ENCODE results near the gene C4orf51.
"Not testable (repeated sequence)": the region's sequence is repeated elsewhere in the genome, so short reads cannot be mapped to it uniquely, and the experiment has no call there.

C4orf51 gene

DNA sequence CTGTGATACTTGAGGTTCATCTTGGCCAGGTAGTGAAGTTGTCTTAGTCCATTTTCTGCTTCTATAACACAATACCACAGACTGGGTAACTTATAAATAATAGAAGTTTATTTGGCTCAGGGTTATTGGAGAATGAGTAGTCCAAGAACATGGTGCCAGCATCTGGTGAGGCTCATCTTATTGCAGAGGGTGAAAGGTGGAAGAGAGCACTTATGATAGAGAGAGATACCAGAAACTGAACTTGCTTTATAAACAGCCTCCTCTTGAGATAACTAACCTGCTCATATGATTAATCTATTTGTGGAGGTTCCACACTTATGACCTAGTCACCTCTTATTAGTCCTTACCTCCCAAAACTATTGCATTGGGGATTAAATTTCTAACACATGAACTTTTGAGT, 1.6 kb downstream of the C4orf51 start:
- DNase-seq = no peak
- Histone ChIP-seq H3K27me3 (replicated peaks in 2 of 5; ENCODE audit: control insufficient read depth in 4 of 5, insufficient read depth in 5 of 5, low read length in 4 of 5) (no peaks in the 10 kb centered on the region), H3K36me3 (ENCODE audit: control insufficient read depth in 4 of 4, insufficient read depth in 4 of 4, low read length in 3 of 4) (no peaks in the 10 kb centered on the region), H3K4me3 (ENCODE audit: control insufficient read depth in 1 of 7, extremely low read depth in 1 of 7, insufficient read depth in 4 of 7, low read depth in 2 of 7, low read length in 6 of 7) (no peak overlapping the region), H3K9me3 (ENCODE audit: control extremely low read depth in 1 of 5, control insufficient read depth in 4 of 5, insufficient read depth in 2 of 5, low read depth in 1 of 5, low read length in 4 of 5) (peaks cover 0 to 4% (median 1%) of the 10 kb centered on the region in 5 experiments), H3K27ac (ENCODE audit: insufficient read depth in 1 of 2, low read depth in 1 of 2, low read length in 2 of 2, poor library complexity in 1 of 2, severe bottlenecking in 2 of 2) (no peak overlapping the region), H3K4me1 (ENCODE audit: control extremely low read depth in 1 of 4, control insufficient read depth in 4 of 4, insufficient read depth in 4 of 4, low read length in 3 of 4) (no peaks in the 10 kb centered on the region)
- ChIA-PET POLR2A (no interaction called here), CTCF (no interaction called here)

DNA sequence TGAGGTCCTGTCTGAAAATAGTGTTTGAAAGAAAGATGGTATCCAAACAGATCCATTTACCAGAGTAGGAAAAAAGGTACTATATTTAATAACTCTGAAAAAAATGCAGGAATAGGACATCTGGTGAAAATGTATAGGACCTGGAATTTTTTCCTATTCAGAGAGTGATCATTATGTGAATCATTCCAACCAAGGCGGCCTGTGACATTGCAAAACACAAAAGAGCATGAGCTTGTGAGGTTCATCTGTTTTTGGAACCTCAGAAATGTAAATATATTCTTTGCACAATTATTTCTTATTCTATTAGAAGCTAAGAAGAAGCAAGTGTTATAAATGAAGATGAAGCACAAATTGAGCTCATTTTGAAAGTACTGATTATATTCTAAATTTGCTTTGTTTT, 2.0 kb downstream of the C4orf51 start:
- Histone ChIP-seq H3K27ac (ENCODE audit: insufficient read depth in 1 of 2, low read depth in 1 of 2, low read length in 2 of 2, poor library complexity in 1 of 2, severe bottlenecking in 2 of 2) (no peak overlapping the region), H3K9me3 (ENCODE audit: control extremely low read depth in 1 of 5, control insufficient read depth in 4 of 5, insufficient read depth in 2 of 5, low read depth in 1 of 5, low read length in 4 of 5) (peaks cover 0 to 4% (median 1%) of the 10 kb centered on the region in 5 experiments), H3K27me3 (replicated peaks in 2 of 5; ENCODE audit: control insufficient read depth in 4 of 5, insufficient read depth in 5 of 5, low read length in 4 of 5) (no peaks in the 10 kb centered on the region), H3K4me3 (ENCODE audit: control insufficient read depth in 1 of 7, extremely low read depth in 1 of 7, insufficient read depth in 4 of 7, low read depth in 2 of 7, low read length in 6 of 7) (no peak overlapping the region), H3K36me3 (ENCODE audit: control insufficient read depth in 4 of 4, insufficient read depth in 4 of 4, low read length in 3 of 4) (no peaks in the 10 kb centered on the region), H3K4me1 (ENCODE audit: control extremely low read depth in 1 of 4, control insufficient read depth in 4 of 4, insufficient read depth in 4 of 4, low read length in 3 of 4) (no peaks in the 10 kb centered on the region)
- CTCF ChIA-PET = no interaction called here
- no CpG with 5 or more reads among the region's 1 CpG for WGBS (ENCODE audit: insufficient coverage)
- DNase-seq = no peak
- POLR2A ChIA-PET = no interaction called here

DNA sequence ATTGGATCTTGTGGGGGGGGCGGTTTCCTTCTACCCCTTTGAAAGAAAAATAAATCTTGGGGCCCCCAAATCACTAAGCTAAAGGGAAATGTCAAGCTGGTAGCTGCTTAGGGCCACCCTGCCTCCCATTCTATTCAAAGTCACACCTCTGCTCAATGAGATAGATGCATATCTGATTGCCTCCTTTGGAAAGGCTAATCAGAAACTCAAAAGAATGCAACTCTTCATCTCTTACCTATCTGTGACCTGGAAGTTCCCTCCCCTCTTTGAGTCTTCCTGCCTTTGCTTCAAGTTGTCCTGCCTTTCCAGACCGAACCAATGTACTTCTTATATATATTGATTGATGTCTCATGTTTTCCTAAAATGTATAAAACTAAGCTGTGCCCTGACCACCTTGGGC, 7.0 kb downstream of the C4orf51 start:
- H3K27ac ChIP-seq (ENCODE audit: insufficient read depth in 1 of 2, low read depth in 1 of 2, low read length in 2 of 2, poor library complexity in 1 of 2, severe bottlenecking in 2 of 2) = no peak overlapping the region
- DNase-seq = no peak
- H3K9me3 ChIP-seq (ENCODE audit: control extremely low read depth in 1 of 5, control insufficient read depth in 4 of 5, insufficient read depth in 2 of 5, low read depth in 1 of 5, low read length in 4 of 5) = no peaks in the 10 kb centered on the region
- no peaks in the 10 kb centered on the region for H3K4me1 ChIP-seq (ENCODE audit: control extremely low read depth in 1 of 4, control insufficient read depth in 4 of 4, insufficient read depth in 4 of 4, low read length in 3 of 4)
- WGBS (ENCODE audit: insufficient coverage) = no CpG with 5 or more reads among the region's 2 CpGs
- ChIA-PET POLR2A (no interaction called here), CTCF (no interaction called here)
- H3K4me3 ChIP-seq (ENCODE audit: control insufficient read depth in 1 of 7, extremely low read depth in 1 of 7, insufficient read depth in 4 of 7, low read depth in 2 of 7, low read length in 6 of 7) = no peak overlapping the region
- no peaks in the 10 kb centered on the region for H3K27me3 ChIP-seq (replicated peaks in 2 of 5; ENCODE audit: control insufficient read depth in 4 of 5, insufficient read depth in 5 of 5, low read length in 4 of 5)
- no peaks in the 10 kb centered on the region for H3K36me3 ChIP-seq (ENCODE audit: control insufficient read depth in 4 of 4, insufficient read depth in 4 of 4, low read length in 3 of 4)

DNA sequence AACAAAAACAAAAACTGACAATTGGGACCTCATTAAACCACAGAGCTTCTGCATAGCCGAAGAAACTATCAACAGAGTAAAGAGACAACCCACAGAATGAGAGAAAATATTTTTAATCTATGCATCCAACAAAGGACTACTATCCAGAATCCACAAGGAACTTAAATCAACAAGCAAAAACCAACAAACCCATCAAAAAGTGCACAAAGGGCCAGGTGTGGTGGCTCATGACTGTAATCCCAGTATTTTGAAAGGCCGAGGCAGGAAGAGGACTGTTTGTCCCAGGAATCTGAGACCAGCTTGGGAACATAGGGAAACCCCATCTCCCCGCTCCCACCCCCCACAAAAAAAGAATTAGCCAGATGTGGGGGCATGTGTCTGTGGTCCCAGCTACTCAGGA, 10.7 kb downstream of the C4orf51 start:
- H3K4me1 ChIP-seq (ENCODE audit: control extremely low read depth in 1 of 4, control insufficient read depth in 4 of 4, insufficient read depth in 4 of 4, low read length in 3 of 4) = no peaks in the 10 kb centered on the region
- H3K27me3 ChIP-seq (replicated peaks in 2 of 5; ENCODE audit: control insufficient read depth in 4 of 5, insufficient read depth in 5 of 5, low read length in 4 of 5) = no peaks in the 10 kb centered on the region
- H3K4me3 ChIP-seq (ENCODE audit: control insufficient read depth in 1 of 7, extremely low read depth in 1 of 7, insufficient read depth in 4 of 7, low read depth in 2 of 7, low read length in 6 of 7) = no peak overlapping the region
- no peaks in the 10 kb centered on the region for H3K9me3 ChIP-seq (ENCODE audit: control extremely low read depth in 1 of 5, control insufficient read depth in 4 of 5, insufficient read depth in 2 of 5, low read depth in 1 of 5, low read length in 4 of 5)
- no peak overlapping the region for H3K27ac ChIP-seq (ENCODE audit: insufficient read depth in 1 of 2, low read depth in 1 of 2, low read length in 2 of 2, poor library complexity in 1 of 2, severe bottlenecking in 2 of 2)
- ChIA-PET CTCF (no interaction called here), POLR2A (no interaction called here)
- no peaks in the 10 kb centered on the region for H3K36me3 ChIP-seq (ENCODE audit: control insufficient read depth in 4 of 4, insufficient read depth in 4 of 4, low read length in 3 of 4)
- DNase-seq = no peak
- 100% methylated on average over 1 of the region's 3 CpGs for WGBS (ENCODE audit: insufficient coverage)

DNA sequence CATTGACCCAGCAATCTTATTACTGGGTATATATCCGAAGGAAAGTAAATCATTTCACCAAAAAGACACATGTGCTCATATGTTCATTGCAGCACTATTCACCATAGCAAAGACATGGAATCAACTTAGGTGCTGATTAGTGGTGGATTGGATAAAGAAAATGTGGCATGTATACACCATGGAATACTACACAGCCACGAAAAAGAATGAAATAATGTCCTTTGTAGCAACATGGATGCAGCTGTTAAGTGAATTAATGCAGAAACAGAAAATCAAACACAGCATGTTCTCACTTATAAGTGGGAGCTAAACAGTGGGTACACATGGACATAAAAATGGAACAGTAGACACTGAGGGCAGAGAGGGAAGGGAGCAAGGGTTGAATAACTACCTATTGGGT, 11.5 kb downstream of the C4orf51 start:
- CTCF ChIA-PET; DNase-seq; H3K4me3 ChIP-seq (ENCODE audit: control insufficient read depth in 1 of 7, extremely low read depth in 1 of 7, insufficient read depth in 4 of 7, low read depth in 2 of 7, low read length in 6 of 7); H3K27me3 ChIP-seq (replicated peaks in 2 of 5; ENCODE audit: control insufficient read depth in 4 of 5, insufficient read depth in 5 of 5, low read length in 4 of 5); H3K27ac ChIP-seq (ENCODE audit: insufficient read depth in 1 of 2, low read depth in 1 of 2, low read length in 2 of 2, poor library complexity in 1 of 2, severe bottlenecking in 2 of 2); POLR2A ChIA-PET; H3K9me3 ChIP-seq (ENCODE audit: control extremely low read depth in 1 of 5, control insufficient read depth in 4 of 5, insufficient read depth in 2 of 5, low read depth in 1 of 5, low read length in 4 of 5); H3K4me1 ChIP-seq (ENCODE audit: control extremely low read depth in 1 of 4, control insufficient read depth in 4 of 4, insufficient read depth in 4 of 4, low read length in 3 of 4); H3K36me3 ChIP-seq (ENCODE audit: control insufficient read depth in 4 of 4, insufficient read depth in 4 of 4, low read length in 3 of 4): not testable (repeated sequence)
- WGBS (ENCODE audit: insufficient coverage) = no CpG with 5 or more reads among the region's 2 CpGs

DNA sequence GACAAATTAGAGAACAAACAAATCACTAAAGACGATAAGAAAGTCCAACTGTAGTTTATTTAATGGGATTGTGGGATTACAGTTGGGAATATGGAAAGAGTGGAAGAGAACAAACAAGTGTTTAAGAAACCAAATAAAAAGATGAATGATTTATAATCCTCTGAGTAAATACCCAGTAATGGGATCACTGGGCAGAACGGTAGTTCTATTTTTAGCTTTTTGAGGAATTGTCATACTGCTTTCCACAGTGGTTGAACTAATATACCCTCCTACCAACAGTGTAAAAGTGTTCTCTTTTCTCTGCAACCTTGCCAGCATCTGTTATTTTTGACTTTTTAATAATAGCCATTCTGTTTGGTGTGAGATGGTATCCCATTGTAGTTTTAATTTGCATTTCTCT, 15.0 kb downstream of the C4orf51 start:
- no CpG with 5 or more reads among the region's 2 CpGs for WGBS (ENCODE audit: insufficient coverage)
- no peak overlapping the region for H3K27ac ChIP-seq (ENCODE audit: insufficient read depth in 1 of 2, low read depth in 1 of 2, low read length in 2 of 2, poor library complexity in 1 of 2, severe bottlenecking in 2 of 2)
- DNase-seq = no peak

DNA sequence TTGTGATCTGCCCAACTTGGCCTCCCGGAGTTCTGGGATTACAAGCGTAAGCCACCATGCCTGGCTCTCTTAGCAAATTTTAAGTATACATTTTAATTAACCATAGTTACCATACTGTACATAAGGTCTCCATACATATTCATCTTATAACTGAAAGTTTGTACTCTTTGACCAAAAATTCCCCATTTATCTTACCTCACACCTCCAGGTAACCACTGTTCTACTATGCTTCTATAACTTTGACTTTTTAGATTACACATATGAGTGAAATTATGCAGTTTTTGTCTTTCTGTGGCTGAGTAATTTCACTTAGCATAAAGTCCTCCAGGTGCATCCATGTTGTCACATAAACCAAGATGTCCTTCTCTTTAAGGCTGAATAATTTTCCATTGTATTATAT, 17.4 kb downstream of the C4orf51 start:
- Histone ChIP-seq H3K27ac (ENCODE audit: insufficient read depth in 1 of 2, low read depth in 1 of 2, low read length in 2 of 2, poor library complexity in 1 of 2, severe bottlenecking in 2 of 2) (no peak overlapping the region), H3K9me3 (ENCODE audit: control extremely low read depth in 1 of 5, control insufficient read depth in 4 of 5, insufficient read depth in 2 of 5, low read depth in 1 of 5, low read length in 4 of 5) (no peaks in the 10 kb centered on the region), H3K27me3 (replicated peaks in 2 of 5; ENCODE audit: control insufficient read depth in 4 of 5, insufficient read depth in 5 of 5, low read length in 4 of 5) (no peaks in the 10 kb centered on the region), H3K4me1 (ENCODE audit: control extremely low read depth in 1 of 4, control insufficient read depth in 4 of 4, insufficient read depth in 4 of 4, low read length in 3 of 4) (no peaks in the 10 kb centered on the region), H3K36me3 (ENCODE audit: control insufficient read depth in 4 of 4, insufficient read depth in 4 of 4, low read length in 3 of 4) (no peaks in the 10 kb centered on the region), H3K4me3 (ENCODE audit: control insufficient read depth in 1 of 7, extremely low read depth in 1 of 7, insufficient read depth in 4 of 7, low read depth in 2 of 7, low read length in 6 of 7) (no peak overlapping the region)
- POLR2A ChIA-PET = no interaction called here
- WGBS (ENCODE audit: insufficient coverage) = 100% methylated on average over 2 of the region's 2 CpGs
- DNase-seq = no peak
- CTCF ChIA-PET = no interaction called here

More for the DNA sequence above, 15.0 kb downstream of the C4orf51 start:
- Histone ChIP-seq H3K36me3 (ENCODE audit: control insufficient read depth in 4 of 4, insufficient read depth in 4 of 4, low read length in 3 of 4) (no peaks in the 10 kb centered on the region), H3K9me3 (ENCODE audit: control extremely low read depth in 1 of 5, control insufficient read depth in 4 of 5, insufficient read depth in 2 of 5, low read depth in 1 of 5, low read length in 4 of 5) (no peaks in the 10 kb centered on the region), H3K27me3 (replicated peaks in 2 of 5; ENCODE audit: control insufficient read depth in 4 of 5, insufficient read depth in 5 of 5, low read length in 4 of 5) (no peaks in the 10 kb centered on the region), H3K4me3 (ENCODE audit: control insufficient read depth in 1 of 7, extremely low read depth in 1 of 7, insufficient read depth in 4 of 7, low read depth in 2 of 7, low read length in 6 of 7) (no peak overlapping the region), H3K4me1 (ENCODE audit: control extremely low read depth in 1 of 4, control insufficient read depth in 4 of 4, insufficient read depth in 4 of 4, low read length in 3 of 4) (no peaks in the 10 kb centered on the region)
- POLR2A ChIA-PET = no interaction called here
- CTCF ChIA-PET = no interaction called here

DNA sequence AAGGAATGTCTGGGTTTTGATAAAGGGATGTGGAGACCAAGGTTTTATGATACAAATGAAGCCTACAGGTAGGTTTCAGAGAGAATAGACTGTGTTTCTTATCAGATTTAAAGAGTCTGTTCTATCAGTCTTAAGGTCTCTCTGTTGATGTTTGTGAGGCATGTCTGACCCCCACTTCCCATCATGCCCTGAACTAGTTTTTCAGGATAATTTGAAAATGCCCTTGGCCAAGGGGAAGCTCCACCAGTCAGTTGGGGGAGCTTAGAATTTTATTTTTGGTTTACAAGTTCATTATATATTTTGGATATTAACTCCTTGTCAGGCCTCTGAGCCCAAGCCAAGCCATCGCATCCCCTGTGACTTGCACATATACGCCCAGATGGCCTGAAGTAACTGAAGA, 18.6 kb downstream of the C4orf51 start:
- CTCF ChIA-PET = no interaction called here
- Histone ChIP-seq H3K9me3 (ENCODE audit: control extremely low read depth in 1 of 5, control insufficient read depth in 4 of 5, insufficient read depth in 2 of 5, low read depth in 1 of 5, low read length in 4 of 5) (no peaks in the 10 kb centered on the region), H3K4me1 (ENCODE audit: control extremely low read depth in 1 of 4, control insufficient read depth in 4 of 4, insufficient read depth in 4 of 4, low read length in 3 of 4) (no peaks in the 10 kb centered on the region)

More for the DNA sequence above, 18.6 kb downstream of the C4orf51 start:
- no peak overlapping the region for H3K4me3 ChIP-seq (ENCODE audit: control insufficient read depth in 1 of 7, extremely low read depth in 1 of 7, insufficient read depth in 4 of 7, low read depth in 2 of 7, low read length in 6 of 7)
- POLR2A ChIA-PET = no interaction called here
- H3K27me3 ChIP-seq (replicated peaks in 2 of 5; ENCODE audit: control insufficient read depth in 4 of 5, insufficient read depth in 5 of 5, low read length in 4 of 5) = no peaks in the 10 kb centered on the region
- H3K27ac ChIP-seq (ENCODE audit: insufficient read depth in 1 of 2, low read depth in 1 of 2, low read length in 2 of 2, poor library complexity in 1 of 2, severe bottlenecking in 2 of 2) = no peak overlapping the region
- DNase-seq = no peak
- no CpG with 5 or more reads among the region's 2 CpGs for WGBS (ENCODE audit: insufficient coverage)
- no peaks in the 10 kb centered on the region for H3K36me3 ChIP-seq (ENCODE audit: control insufficient read depth in 4 of 4, insufficient read depth in 4 of 4, low read length in 3 of 4)
